NOMO-1 treated with DMSO at 0.1 percent for 48 hours (cell line): Measurements from ENCODE around the gene KRT222.

Experiments used
- DNase-seq: peaks from one replicate; lab custom pipeline; 2025; ENCODE audit not compliant: unreplicated experiment; lab: John Stamatoyannopoulos, UW

KRT222 gene

GRCh38 chr17:40659911-40660310 lies 5.1 kb downstream of the KRT222 start:
- DNase-seq, result no peak

- DNase-seq, result no peak
These were observed 6.6 kb downstream of the KRT222 start for GRCh38 chr17:40658396-40658795.

- DNase-seq, result no peak
These were observed 13.0 kb downstream of the KRT222 start for GRCh38 chr17:40651939-40652338.

GRCh38 chr17:40648384-40648968 lies 16.5 kb downstream of the KRT222 start:
- DNase-seq, result peak; percentile 22

GRCh38 chr17:40647624-40648383 lies 17.2 kb downstream of the KRT222 start, which contains the start of gene SMARCE1:
TSS of gene SMARCE1 (minus strand) at chr17:40647818. CDS start at chr17:40645802, 2,016 bp downstream.
- DNase-seq, result peak; percentile 55

GRCh38 chr17:40646791-40647623 lies 18.0 kb downstream of the KRT222 start:
- peak; percentile 53 for DNase-seq

- no peak for DNase-seq
These were observed 19.0 kb downstream of the KRT222 start for GRCh38 chr17:40645943-40646342.

- DNase-seq, result no peak
These were observed 19.7 kb downstream of the KRT222 start for GRCh38 chr17:40645291-40645690.

- no peak for DNase-seq
These were observed 27.0 kb downstream of the KRT222 start for GRCh38 chr17:40637931-40638330.

- no peak for DNase-seq
These were observed 31.1 kb downstream of the KRT222 start for GRCh38 chr17:40633871-40634270.

GRCh38 chr17:40632216-40632615 lies 32.8 kb downstream of the KRT222 start:
- no peak for DNase-seq

GRCh38 chr17:40629842-40630241 lies 35.1 kb downstream of the KRT222 start:
- no peak for DNase-seq

GRCh38 chr17:40625311-40625710 lies 39.7 kb downstream of the KRT222 start:
- DNase-seq, result no peak

GRCh38 chr17:40623419-40624210 lies 41.4 kb downstream of the KRT222 start:
- DNase-seq, result no peak

GRCh38 chr17:40622509-40622928 lies 42.5 kb downstream of the KRT222 start:
- DNase-seq, result peak; percentile 65

- DNase-seq, result no peak
These were observed 43.4 kb downstream of the KRT222 start for GRCh38 chr17:40621578-40621977.

GRCh38 chr17:40621019-40621418 lies 44.0 kb downstream of the KRT222 start:
- DNase-seq, result no peak

- DNase-seq, result no peak
These were observed 46.0 kb downstream of the KRT222 start for GRCh38 chr17:40618754-40619625.

GRCh38 chr17:40617678-40618240 lies 47.2 kb downstream of the KRT222 start:
- peak; percentile 55 for DNase-seq

- no peak for DNase-seq
These were observed 48.4 kb downstream of the KRT222 start for GRCh38 chr17:40616592-40616991.
